Keratinocyte (primary cell): ENCODE measurements around the gene ONECUT2. TPM values are rescaled to one million over a fixed set of nuclear protein-coding genes. Genes with fewer than 3 reads are reported as not detected.

Experiments used
- DNase-seq: peaks from one replicate; pipeline ENCODE4 v3.0.0-alpha.2; 2011; ENCODE audit warnings: low read depth, missing footprints, low spot score
- FAIRE-seq: peaks from 2 replicates; lab custom pipeline; 2011; peaks lifted over from hg19 to GRCh38; lab: Jason Lieb, UNC
- H2AFZ ChIP-seq: 2 replicates; pipeline ENCODE4 v1.6.0; 2012; ENCODE audit warnings: low read length, control low read depth, inconsistent platforms; ENCODE audit not compliant: control insufficient read depth
- H3K27ac ChIP-seq: 2 replicates; pipeline ENCODE4 v1.5.1; 2011; ENCODE audit warnings: low read length; ENCODE audit not compliant: control insufficient read depth, insufficient read depth
- H3K27me3 ChIP-seq: 3 replicates; pipeline ENCODE4 v1.6.0; 2011; ENCODE audit warnings: low read length; ENCODE audit not compliant: control insufficient read depth, insufficient read depth; ENCODE audit errors: extremely low read depth
- H3K36me3 ChIP-seq, 2 experiments: 2 replicates in 1 of 2; 3 replicates in 1 of 2; pipeline ENCODE4 v1.5.1; 2011; ENCODE audit warnings: low read length in 2 of 2, mild to moderate bottlenecking in 1 of 2; ENCODE audit not compliant: control insufficient read depth in 2 of 2, insufficient read depth in 2 of 2; ENCODE audit errors: extremely low read depth in 1 of 2
- H3K4me1 ChIP-seq: 3 replicates; pipeline ENCODE4 v1.5.1; 2011; ENCODE audit warnings: low read length; ENCODE audit not compliant: control insufficient read depth, insufficient read depth; ENCODE audit errors: extremely low read depth
- H3K4me2 ChIP-seq: 3 replicates; pipeline ENCODE4 v1.6.0; 2011; ENCODE audit warnings: low read depth, low read length; ENCODE audit not compliant: control insufficient read depth, insufficient read depth; ENCODE audit errors: extremely low read depth
- H3K4me3 ChIP-seq, 3 experiments: fragments of 200-600 bp in 1 of 3; sonication (generic) in 1 of 3; 2 replicates in 2 of 3; 3 replicates in 1 of 3; pipeline ENCODE4 v1.5.1; 2011 to 2016; ENCODE audit warnings: low read length in 3 of 3, mild to moderate bottlenecking in 3 of 3, control low read depth in 2 of 3, inconsistent platforms in 1 of 3, low read depth in 1 of 3, mixed read lengths in 1 of 3, mixed run types in 1 of 3, moderate library complexity in 1 of 3; ENCODE audit not compliant: control insufficient read depth in 2 of 3, insufficient read depth in 2 of 3; ENCODE audit errors: extremely low read depth in 1 of 3
- H3K79me2 ChIP-seq: 2 replicates; pipeline ENCODE4 v1.6.0; 2012; ENCODE audit warnings: low read length; ENCODE audit not compliant: control insufficient read depth, insufficient read depth
- H3K9ac ChIP-seq: 3 replicates; pipeline ENCODE4 v1.6.0; 2011; ENCODE audit warnings: low read length; ENCODE audit not compliant: control insufficient read depth, insufficient read depth; ENCODE audit errors: extremely low read depth
- H3K9me1 ChIP-seq: 3 replicates; pipeline ENCODE4 v1.6.0; 2011; ENCODE audit warnings: low read length; ENCODE audit not compliant: control insufficient read depth, insufficient read depth; ENCODE audit errors: extremely low read depth
- H3K9me3 ChIP-seq: 2 replicates; pipeline ENCODE4 v1.5.1; 2012; ENCODE audit warnings: low read depth, low read length; ENCODE audit not compliant: control insufficient read depth
- H4K20me1 ChIP-seq: 3 replicates; pipeline ENCODE4 v1.6.0; 2011; ENCODE audit warnings: low read length; ENCODE audit not compliant: control insufficient read depth, insufficient read depth; ENCODE audit errors: extremely low read depth
- CTCF ChIP-seq, 3 experiments: IDR thresholded peaks in 1 of 3; conservative IDR thresholded peaks in 1 of 3; optimal IDR thresholded peaks in 1 of 3; 2 replicates in 2 of 3; 3 replicates in 1 of 3; pipeline versions ENCODE3 to v1.5.1; 2011; ENCODE audit warnings: low read length in 3 of 3, mild to moderate bottlenecking in 3 of 3, moderate library complexity in 2 of 3, control low read depth in 1 of 3, inconsistent platforms in 1 of 3; ENCODE audit not compliant: insufficient read depth in 2 of 3; ENCODE audit errors: extremely low read depth in 1 of 3
- EZH2 ChIP-seq: IDR thresholded peaks from one replicate; pipeline ENCODE4 v1.6.1; 2012; ENCODE audit warnings: inconsistent platforms, mild to moderate bottlenecking, low read length, moderate library complexity
- dilution Hi-C: fragments of 300-500 bp; cut with MboI; formaldehyde crosslinking; loops from one replicate; pipeline ENCODE4 v1.7.0; 2020; ENCODE audit warnings: low sequenced_read_pairs; ENCODE audit not compliant: extremely low pct_ligation_motif_present
- polyA plus RNA-seq, 5 experiments: library from polyadenylated mRNA; depleted of rRNA in 3 of 5; stranded (reverse) in 3 of 5; stranded (forward) in 1 of 5; unstranded in 1 of 5; fragments of >200 nt; gene quantifications; 1 replicate in 1 of 5; 2 replicates in 3 of 5; 3 replicates in 1 of 5; pipeline versions ENCODE4 v1.2.1 to v1.2.3, GENCODE V29; 2011 to 2012; ENCODE audit warnings: missing spikeins in 2 of 5, low read depth in 1 of 5, low replicate concordance in 1 of 5

The ONECUT2 gene
- polyA plus RNA-seq, 1 donor (not counting 4 experiments of a cell fraction or from before 2014, with no cell fraction given) = 0.01 TPM

- FAIRE-seq (no peak), DNase-seq (no peak)
- no peak overlapping the region for H3K9ac ChIP-seq
- no peak overlapping the region for H3K4me3 ChIP-seq
- no peak overlapping the region for H3K27ac ChIP-seq
- H3K79me2 ChIP-seq = no peaks in the 10 kb centered on the region
- no peaks in the 10 kb centered on the region for H3K9me3 ChIP-seq
- H3K36me3 ChIP-seq = no peaks in the 10 kb centered on the region
- no peak for TF ChIP-seq CTCF (optimal IDR thresholded peaks at IDR 0.05 in 1 of 3, IDR thresholded peaks at IDR 0.05 in 1 of 3, conservative IDR thresholded peaks at IDR 0.05 in 1 of 3; ENCODE audit: extremely low read depth in 1 of 3, insufficient read depth in 2 of 3, low read length in 3 of 3)
- TF ChIP-seq EZH2 = no peak
- no peak overlapping the region for H2AFZ ChIP-seq
- no peak overlapping the region for H3K4me2 ChIP-seq
- peaks cover 5% of the 10 kb centered on the region for H3K27me3 ChIP-seq
- dilution Hi-C loops = no loop called here
- no peaks in the 10 kb centered on the region for H4K20me1 ChIP-seq
- H3K4me1 ChIP-seq = no peaks in the 10 kb centered on the region
- H3K9me1 ChIP-seq = no peaks in the 10 kb centered on the region
These were observed 94.0 kb downstream of the ONECUT2 start for GRCh38 chr18:57529151-57529550.

GRCh38 chr18:57533006-57533867, 98.1 kb downstream of the ONECUT2 start:
- Histone ChIP-seq H3K79me2 (no peaks in the 10 kb centered on the region), H3K9ac (no peak overlapping the region), H3K9me1 (no peaks in the 10 kb centered on the region), H3K9me3 (no peaks in the 10 kb centered on the region), H2AFZ (no peak overlapping the region), H4K20me1 (no peaks in the 10 kb centered on the region), H3K27me3 (peaks cover 5% of the 10 kb centered on the region), H3K4me3 (no peak overlapping the region), H3K27ac (no peak overlapping the region), H3K4me1 (no peaks in the 10 kb centered on the region), H3K36me3 (no peaks in the 10 kb centered on the region), H3K4me2 (no peak overlapping the region)
- DNase-seq (no peak), FAIRE-seq (no peak)
- TF ChIP-seq CTCF (optimal IDR thresholded peaks at IDR 0.05 in 1 of 3, IDR thresholded peaks at IDR 0.05 in 1 of 3, conservative IDR thresholded peaks at IDR 0.05 in 1 of 3; ENCODE audit: extremely low read depth in 1 of 3, insufficient read depth in 2 of 3, low read length in 3 of 3) (no peak), EZH2 (no peak)
- dilution Hi-C loops = no loop called here
